ENCODE results near the gene MCF2L.

MCF2L gene

DNA sequence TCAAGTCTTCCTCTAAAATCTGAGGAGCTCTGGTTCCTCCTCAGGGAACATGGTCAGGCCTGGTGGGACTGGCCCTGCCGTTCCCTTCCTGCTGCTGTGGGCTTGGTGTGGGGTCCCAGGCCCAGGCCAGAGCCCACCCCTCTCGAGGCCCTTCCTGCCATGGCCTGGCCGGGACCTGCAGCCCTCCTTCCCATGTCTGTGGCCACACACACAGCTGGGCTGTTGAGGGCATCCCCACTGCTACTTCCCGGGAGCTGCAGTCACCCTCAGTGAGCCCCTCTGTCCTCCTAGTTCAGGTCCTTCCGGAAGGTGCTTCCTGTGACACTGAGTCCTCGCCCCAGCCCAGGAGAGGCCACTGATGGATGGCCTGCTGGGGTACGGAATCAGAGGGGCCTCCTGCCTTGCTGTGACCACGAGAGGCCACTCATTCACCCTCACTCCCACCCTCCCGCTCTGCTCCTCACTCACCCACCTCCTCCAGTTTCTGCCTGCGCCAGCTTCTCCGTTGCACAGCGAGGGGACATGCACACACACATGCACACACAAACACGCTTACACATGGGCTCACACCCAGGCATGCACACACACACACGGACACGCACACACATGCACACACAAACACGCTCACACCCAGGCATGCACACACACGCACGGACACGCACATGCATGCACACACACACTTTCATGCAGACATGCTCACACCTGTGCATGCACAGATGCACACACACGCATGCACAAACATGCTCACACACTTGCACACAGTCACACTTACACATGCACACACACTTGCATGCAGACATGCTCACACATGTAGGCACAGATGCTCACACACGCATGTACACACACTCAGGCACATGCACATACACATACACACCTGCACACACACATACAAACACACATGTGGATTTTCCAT, 7.3 kb upstream of the MCF2L start:
- H3K4me3 ChIP-seq (ENCODE audit: low read length), result no peak overlapping the region
- no peak for DNase-seq (ENCODE audit: low read depth)
- TF ChIP-seq, protein P1, sequence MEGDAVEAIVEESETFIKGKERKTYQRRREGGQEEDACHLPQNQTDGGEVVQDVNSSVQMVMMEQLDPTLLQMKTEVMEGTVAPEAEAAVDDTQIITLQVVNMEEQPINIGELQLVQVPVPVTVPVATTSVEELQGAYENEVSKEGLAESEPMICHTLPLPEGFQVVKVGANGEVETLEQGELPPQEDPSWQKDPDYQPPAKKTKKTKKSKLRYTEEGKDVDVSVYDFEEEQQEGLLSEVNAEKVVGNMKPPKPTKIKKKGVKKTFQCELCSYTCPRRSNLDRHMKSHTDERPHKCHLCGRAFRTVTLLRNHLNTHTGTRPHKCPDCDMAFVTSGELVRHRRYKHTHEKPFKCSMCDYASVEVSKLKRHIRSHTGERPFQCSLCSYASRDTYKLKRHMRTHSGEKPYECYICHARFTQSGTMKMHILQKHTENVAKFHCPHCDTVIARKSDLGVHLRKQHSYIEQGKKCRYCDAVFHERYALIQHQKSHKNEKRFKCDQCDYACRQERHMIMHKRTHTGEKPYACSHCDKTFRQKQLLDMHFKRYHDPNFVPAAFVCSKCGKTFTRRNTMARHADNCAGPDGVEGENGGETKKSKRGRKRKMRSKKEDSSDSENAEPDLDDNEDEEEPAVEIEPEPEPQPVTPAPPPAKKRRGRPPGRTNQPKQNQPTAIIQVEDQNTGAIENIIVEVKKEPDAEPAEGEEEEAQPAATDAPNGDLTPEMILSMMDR (conservative IDR thresholded peaks at IDR 0.05; ENCODE audit: low read length), result no peak

DNA sequence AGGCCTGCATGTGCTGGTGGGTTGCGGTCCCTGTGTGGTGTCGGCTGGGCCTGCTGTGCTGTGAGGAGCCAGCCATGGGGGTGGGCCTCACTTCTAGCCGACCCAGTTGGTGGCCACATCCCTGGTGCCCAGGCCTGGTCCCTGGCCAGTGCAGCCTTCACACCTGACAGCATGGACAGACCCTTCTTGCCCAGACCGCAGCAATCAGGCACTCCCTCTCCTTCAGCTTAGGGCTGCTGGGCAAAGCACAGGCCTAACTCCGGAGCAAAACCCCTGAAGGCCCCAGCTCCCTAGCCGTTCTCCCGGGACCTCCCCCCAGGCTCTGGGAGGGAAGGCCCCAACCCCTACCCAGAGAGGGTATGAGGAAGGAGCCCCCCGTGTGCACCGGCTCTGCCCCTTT, 6.6 kb upstream of the MCF2L start:
- no peak for DNase-seq (ENCODE audit: low read depth)
- TF ChIP-seq, protein P1 (conservative IDR thresholded peaks at IDR 0.05; ENCODE audit: low read length), result no peak
- H3K4me3 ChIP-seq (ENCODE audit: low read length), result no peak overlapping the region

DNA sequence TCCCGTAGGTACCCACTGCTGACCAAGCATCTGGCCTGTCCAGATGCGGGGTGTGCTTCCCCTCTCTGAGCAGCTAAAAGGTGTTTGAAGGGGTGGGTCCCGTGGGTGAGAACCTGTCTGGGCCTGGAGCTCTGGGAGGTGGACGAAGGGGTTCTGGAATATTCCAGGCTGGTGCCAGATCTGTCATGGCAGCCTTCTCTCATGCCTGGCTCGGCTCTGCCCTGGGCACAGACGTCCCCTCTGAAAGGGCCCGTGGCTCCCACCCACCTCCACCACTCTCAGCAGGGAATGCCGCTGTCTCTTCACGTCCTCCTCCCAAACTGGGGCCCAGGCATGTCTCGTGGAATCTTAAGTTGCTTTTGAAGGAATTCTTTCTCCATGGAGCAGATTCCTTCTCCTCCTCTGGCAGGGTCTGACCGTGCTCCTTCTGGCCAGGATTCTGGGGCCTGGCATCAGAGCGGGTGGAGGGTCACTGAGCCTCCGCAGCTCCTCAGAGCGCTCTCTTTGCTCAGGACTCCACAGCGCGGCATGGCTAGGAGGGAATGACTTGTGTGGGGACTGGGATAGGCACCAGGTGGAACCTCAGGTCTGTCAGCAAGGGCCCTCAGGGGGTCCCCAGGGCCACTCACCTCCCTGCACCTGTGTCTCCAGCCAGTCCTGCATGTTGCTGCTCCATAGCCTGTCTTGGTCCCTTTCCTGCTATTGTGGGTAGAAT, 5.9 kb upstream of the MCF2L start:
- TF ChIP-seq, protein P1 (conservative IDR thresholded peaks at IDR 0.05; ENCODE audit: low read length), result no peak
- no peak overlapping the region for H3K4me3 ChIP-seq (ENCODE audit: low read length)
- no peak for DNase-seq (ENCODE audit: low read depth)

DNA sequence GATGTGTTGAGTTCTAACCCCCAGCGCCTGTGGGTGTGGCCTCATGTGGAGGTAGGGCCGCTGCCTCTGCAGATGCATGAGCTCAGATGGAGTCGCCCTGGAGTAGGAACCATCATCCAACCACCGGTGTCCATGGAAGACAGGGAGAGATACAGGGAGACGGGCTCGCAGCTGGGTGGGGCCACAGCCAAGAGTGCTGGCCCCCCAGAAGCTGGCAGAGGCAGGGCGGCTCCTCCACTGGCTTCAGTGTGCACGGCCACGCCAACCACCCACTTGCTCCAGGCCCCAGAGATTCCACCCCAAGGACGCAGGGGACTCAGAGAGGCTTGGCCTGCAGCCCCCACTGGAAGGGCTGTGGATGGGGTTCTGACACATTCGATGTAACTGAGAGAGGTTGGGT, 5.4 kb upstream of the MCF2L start:
- DNase-seq (ENCODE audit: low read depth), result no peak
- TF ChIP-seq, protein P1 (conservative IDR thresholded peaks at IDR 0.05; ENCODE audit: low read length), result no peak
- no peak overlapping the region for H3K4me3 ChIP-seq (ENCODE audit: low read length)

DNA sequence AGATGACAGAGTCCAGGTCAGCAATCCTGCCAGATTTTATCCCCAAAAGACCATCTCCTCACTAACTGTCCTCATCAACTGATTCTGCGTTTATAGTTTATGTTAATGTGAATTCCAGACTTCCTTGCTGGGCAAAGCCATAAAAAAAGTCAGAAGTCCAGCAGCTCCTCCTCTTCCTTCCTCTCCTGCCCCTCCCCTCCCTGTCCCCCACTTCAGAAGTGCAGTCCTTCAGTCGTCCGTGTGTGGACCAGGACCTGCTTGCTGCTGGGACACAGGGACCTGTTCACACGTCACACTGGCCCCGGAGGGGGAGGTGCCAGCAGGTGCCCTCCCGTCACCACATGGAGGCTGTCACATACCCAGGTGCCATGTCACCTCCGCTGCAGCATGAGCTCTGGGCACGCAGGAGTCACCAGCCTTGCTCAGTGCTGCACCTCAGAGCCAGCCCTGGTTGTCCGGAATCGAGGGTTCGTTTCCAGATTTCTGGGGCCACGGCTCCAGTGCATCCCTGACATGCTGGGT, 4.0 kb upstream of the MCF2L start:
- no peak overlapping the region for H3K4me3 ChIP-seq (ENCODE audit: low read length)
- no peak for DNase-seq (ENCODE audit: low read depth)
- TF ChIP-seq, protein P1 (conservative IDR thresholded peaks at IDR 0.05; ENCODE audit: low read length), result no peak

DNA sequence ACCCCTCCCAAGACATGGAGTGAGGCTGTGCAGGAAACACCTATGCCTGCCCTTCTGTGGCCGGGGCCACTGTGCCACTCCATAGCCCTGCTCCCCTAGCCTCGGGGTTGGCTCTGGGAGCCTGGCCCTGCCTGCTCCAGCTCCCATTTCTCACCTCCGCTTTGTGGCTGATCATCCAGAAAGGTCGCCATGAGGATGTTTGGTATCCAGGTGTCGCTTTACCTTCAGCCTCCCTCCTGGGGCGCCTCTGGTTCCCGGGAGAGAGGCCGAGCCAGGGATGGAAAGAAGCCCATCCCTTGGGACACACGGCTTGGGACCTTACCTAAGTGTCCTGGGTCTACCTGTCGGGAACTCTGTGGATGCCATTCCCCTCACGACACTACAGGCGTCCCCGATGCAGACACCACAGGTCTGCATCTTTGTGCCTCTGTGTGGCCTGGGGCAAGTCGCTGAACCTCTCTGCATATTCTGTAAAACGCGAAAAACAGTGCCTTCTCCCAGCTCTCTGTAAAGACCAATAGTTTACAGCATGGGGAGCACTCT, 3.4 kb upstream of the MCF2L start:
- H3K4me3 ChIP-seq (ENCODE audit: low read length), result no peak overlapping the region
- TF ChIP-seq, protein P1 (conservative IDR thresholded peaks at IDR 0.05; ENCODE audit: low read length), result no peak
- DNase-seq (ENCODE audit: low read depth), result no peak

Measured in AG10803 (cell line).